ENCODE measurements around the gene KANK2.
"Not testable (repeated sequence)": the region's sequence is repeated elsewhere in the genome, so short reads cannot be mapped to it uniquely, and the experiment has no call there.

Gene KANK2

GRCh38 chr19:11155373-11156120 is 41.8 kb downstream of the KANK2 start, which contains the start of gene SPC24:
SPC24 (minus strand) TSS chr19:11155782; CDS start chr19:11155776, 6 bp downstream.
- in situ Hi-C loops (cut with MboI; ENCODE audit: low pct_unique_long_range_greater_than_20kb, low sequenced_read_pairs), result no loop called here

GRCh38 chr19:11154683-11155047 is 42.7 kb downstream of the KANK2 start:
- in situ Hi-C loops (cut with MboI; ENCODE audit: low pct_unique_long_range_greater_than_20kb, low sequenced_read_pairs), result no loop called here
- no peak for DNase-seq

More at GRCh38 chr19:11155373-11156120, 41.8 kb downstream of the KANK2 start, which contains the start of gene SPC24:
- peak; percentile 99 for DNase-seq

- no peak for DNase-seq
- in situ Hi-C loops (cut with MboI; ENCODE audit: low pct_unique_long_range_greater_than_20kb, low sequenced_read_pairs), result no loop called here
These were observed 44.9 kb downstream of the KANK2 start for GRCh38 chr19:11152318-11153062.

GRCh38 chr19:11151181-11151580 is 46.2 kb downstream of the KANK2 start:
- in situ Hi-C loops (cut with MboI; ENCODE audit: low pct_unique_long_range_greater_than_20kb, low sequenced_read_pairs), result no loop called here

GRCh38 chr19:11148001-11148400 is 49.3 kb downstream of the KANK2 start:
- DNase-seq, result no peak
- in situ Hi-C loops (cut with MboI; ENCODE audit: low pct_unique_long_range_greater_than_20kb, low sequenced_read_pairs), result no loop called here

More at GRCh38 chr19:11151181-11151580, 46.2 kb downstream of the KANK2 start:
- DNase-seq, result no peak

GRCh38 chr19:11145536-11145924 is 51.8 kb downstream of the KANK2 start:
- no peak for DNase-seq
- in situ Hi-C loops (cut with MboI; ENCODE audit: low pct_unique_long_range_greater_than_20kb, low sequenced_read_pairs), result no loop called here

GRCh38 chr19:11142528-11143171 is 54.7 kb downstream of the KANK2 start:
- in situ Hi-C loops (cut with MboI; ENCODE audit: low pct_unique_long_range_greater_than_20kb, low sequenced_read_pairs), result no loop called here
- no peak for DNase-seq

GRCh38 chr19:11141937-11142527 is 55.3 kb downstream of the KANK2 start:
- no peak for DNase-seq
- in situ Hi-C loops (cut with MboI; ENCODE audit: low pct_unique_long_range_greater_than_20kb, low sequenced_read_pairs), result no loop called here

GRCh38 chr19:11140896-11141295 is 56.4 kb downstream of the KANK2 start:
- DNase-seq, result no peak

GRCh38 chr19:11140023-11140538 is 57.3 kb downstream of the KANK2 start:
- DNase-seq; in situ Hi-C loops (cut with MboI; ENCODE audit: low pct_unique_long_range_greater_than_20kb, low sequenced_read_pairs): not testable (repeated sequence)

More at GRCh38 chr19:11140896-11141295, 56.4 kb downstream of the KANK2 start:
- in situ Hi-C loops (cut with MboI; ENCODE audit: low pct_unique_long_range_greater_than_20kb, low sequenced_read_pairs), result no loop called here

- peak; percentile 55 for DNase-seq
- in situ Hi-C loops (cut with MboI; ENCODE audit: low pct_unique_long_range_greater_than_20kb, low sequenced_read_pairs), result no loop called here
These were observed 58.6 kb downstream of the KANK2 start for GRCh38 chr19:11138601-11139300.

- in situ Hi-C loops (cut with MboI; ENCODE audit: low pct_unique_long_range_greater_than_20kb, low sequenced_read_pairs), result no loop called here
- peak; percentile 81 for DNase-seq
These were observed 59.6 kb downstream of the KANK2 start for GRCh38 chr19:11137542-11138384.

GRCh38 chr19:11136400-11137101 is 60.8 kb downstream of the KANK2 start:
- in situ Hi-C loops (cut with MboI; ENCODE audit: low pct_unique_long_range_greater_than_20kb, low sequenced_read_pairs), result no loop called here
- DNase-seq, result no peak

GRCh38 chr19:11131471-11131870 is 65.9 kb downstream of the KANK2 start:
- in situ Hi-C loops (cut with MboI; ENCODE audit: low pct_unique_long_range_greater_than_20kb, low sequenced_read_pairs), result no loop called here

GRCh38 chr19:11130824-11131455 is 66.4 kb downstream of the KANK2 start:
- in situ Hi-C loops (cut with MboI; ENCODE audit: low pct_unique_long_range_greater_than_20kb, low sequenced_read_pairs), result no loop called here

More at GRCh38 chr19:11131471-11131870, 65.9 kb downstream of the KANK2 start:
- no peak for DNase-seq

GRCh38 chr19:11127905-11128304 is 69.4 kb downstream of the KANK2 start:
- no peak for DNase-seq
- in situ Hi-C loops (cut with MboI; ENCODE audit: low pct_unique_long_range_greater_than_20kb, low sequenced_read_pairs), result loop anchor here (10.0 kb wide), 1 partner anchor 93 kb away; no protein-coding TSS in a partner anchor

More at GRCh38 chr19:11130824-11131455, 66.4 kb downstream of the KANK2 start:
- peak; percentile 85 for DNase-seq

Data from KBM-7 (cell line).